GM12864 (cell line): ENCODE results near the gene NMD3.

Source experiments
- DNase-seq: peaks from one replicate; pipeline ENCODE4 v3.0.0-alpha.2; 2011; ENCODE audit warnings: low read depth
- H3K4me3 ChIP-seq: 2 replicates; pipeline ENCODE4 v1.5.1; 2011; ENCODE audit warnings: mild to moderate bottlenecking, low read depth, low read length, control low read depth
- TF ChIP-seq, protein P1 (sequence below): IDR thresholded peaks from 2 replicates; pipeline ENCODE4 v1.5.1; 2011; ENCODE audit warnings: low read depth, mild to moderate bottlenecking, moderate library complexity, low read length, control low read depth, inconsistent platforms; ENCODE audit errors: missing control alignments

The NMD3 gene

GRCh38 chr3:161197855-161198850 is 23.0 kb upstream of the NMD3 start:
- TF ChIP-seq, protein P1, sequence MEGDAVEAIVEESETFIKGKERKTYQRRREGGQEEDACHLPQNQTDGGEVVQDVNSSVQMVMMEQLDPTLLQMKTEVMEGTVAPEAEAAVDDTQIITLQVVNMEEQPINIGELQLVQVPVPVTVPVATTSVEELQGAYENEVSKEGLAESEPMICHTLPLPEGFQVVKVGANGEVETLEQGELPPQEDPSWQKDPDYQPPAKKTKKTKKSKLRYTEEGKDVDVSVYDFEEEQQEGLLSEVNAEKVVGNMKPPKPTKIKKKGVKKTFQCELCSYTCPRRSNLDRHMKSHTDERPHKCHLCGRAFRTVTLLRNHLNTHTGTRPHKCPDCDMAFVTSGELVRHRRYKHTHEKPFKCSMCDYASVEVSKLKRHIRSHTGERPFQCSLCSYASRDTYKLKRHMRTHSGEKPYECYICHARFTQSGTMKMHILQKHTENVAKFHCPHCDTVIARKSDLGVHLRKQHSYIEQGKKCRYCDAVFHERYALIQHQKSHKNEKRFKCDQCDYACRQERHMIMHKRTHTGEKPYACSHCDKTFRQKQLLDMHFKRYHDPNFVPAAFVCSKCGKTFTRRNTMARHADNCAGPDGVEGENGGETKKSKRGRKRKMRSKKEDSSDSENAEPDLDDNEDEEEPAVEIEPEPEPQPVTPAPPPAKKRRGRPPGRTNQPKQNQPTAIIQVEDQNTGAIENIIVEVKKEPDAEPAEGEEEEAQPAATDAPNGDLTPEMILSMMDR: no peak
- no peak overlapping the region for H3K4me3 ChIP-seq
- DNase-seq: no peak

DNA sequence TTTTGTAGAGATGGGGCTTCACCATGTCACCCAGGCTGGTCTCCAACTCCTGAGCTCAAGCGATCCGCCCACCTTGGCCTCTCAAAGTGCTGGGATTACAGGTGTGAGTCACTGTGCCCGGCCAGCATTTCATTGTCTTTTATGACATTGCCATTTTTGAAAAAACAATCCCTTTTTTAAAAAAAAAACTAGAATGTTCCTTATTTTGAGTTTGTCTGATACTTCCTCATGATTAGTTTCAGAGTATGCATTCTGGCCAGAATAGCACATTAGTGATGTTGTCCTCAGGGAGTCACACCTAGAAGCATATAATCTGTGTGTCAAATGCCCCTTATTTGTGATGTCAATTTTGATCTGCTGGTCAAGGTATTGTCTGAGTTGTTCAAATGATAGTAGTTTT is 21.2 kb upstream of the NMD3 start:
- TF ChIP-seq, protein P1: no peak
- no peak for DNase-seq
- no peak overlapping the region for H3K4me3 ChIP-seq

DNA sequence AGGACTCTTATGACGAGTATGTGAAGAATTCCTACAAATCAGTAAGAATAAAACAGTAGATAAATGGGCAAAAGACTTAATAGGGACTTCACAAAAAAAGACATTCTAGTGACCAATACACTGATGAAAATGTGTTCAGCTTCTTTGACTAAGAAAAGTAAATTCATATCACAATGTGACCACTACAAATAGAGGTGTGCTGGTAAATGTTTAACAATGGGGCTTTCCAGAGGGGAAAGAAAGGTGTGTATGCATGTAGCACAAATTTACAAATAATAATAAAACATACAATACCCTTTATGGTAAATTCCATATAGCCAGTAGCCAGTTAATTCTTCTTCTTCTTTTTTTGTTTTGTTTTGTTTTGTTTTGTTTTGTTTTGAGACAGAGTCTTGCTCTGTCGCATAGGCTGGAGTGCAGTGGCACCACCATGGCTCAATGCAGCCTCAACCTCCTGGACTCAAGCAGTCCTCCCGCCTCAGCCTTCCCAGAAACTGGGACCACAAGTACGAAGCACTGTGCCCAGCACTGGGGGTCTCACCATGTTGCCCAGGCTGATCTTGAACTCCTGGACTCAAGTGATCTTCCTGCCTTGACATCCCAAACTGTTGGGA is 17.5 kb upstream of the NMD3 start:
- H3K4me3 ChIP-seq: no peak overlapping the region
- TF ChIP-seq, protein P1: no peak
- DNase-seq: no peak

DNA sequence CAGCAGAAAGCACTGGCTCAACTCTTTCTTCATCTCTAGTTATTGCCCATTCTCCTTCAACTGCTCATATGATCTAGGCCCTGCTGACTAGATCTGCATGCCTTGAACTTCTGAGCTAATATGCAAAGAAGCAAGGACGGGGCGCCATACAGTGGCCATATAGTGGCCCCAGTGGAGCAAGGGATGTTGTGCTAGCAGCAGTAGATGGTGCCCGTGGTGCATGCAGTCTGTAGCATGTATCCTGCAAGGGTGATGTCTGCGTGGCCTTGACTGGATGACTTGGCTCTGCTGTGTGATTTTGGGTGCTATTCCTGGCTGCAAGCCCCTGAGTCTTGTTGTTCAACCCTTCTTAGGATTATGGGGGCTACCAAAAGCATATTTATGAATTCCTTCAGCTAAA is 12.2 kb upstream of the NMD3 start:
- DNase-seq: no peak
- no peak overlapping the region for H3K4me3 ChIP-seq
- TF ChIP-seq, protein P1: no peak

DNA sequence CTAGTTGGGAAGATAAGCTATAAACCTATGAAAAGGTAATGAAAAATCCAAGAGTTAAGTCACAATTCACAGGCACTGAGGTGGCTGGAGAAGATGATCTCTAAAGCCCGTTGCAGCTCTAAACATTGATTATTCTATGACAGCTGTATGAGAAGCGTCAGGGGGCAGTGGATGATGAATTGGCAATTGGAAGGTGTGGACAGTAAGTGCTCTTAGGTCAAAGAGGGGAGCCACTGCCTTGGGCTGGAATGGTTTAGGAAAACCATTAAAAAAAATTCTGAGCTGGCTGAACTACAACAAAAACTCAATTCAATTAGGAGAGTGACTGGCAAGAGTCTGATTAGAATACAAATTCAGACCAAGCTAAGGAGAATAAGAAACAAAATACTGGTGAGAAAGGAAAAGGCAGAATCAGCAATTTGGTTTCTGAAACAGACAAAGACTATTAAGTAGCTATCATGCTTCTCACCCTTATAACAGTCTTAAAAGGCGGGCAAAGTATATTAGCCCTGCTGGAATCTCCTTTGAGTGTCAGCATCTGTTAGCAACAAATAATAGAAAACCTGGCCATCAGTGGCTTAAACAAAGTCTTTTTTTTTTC is 8.8 kb upstream of the NMD3 start:
- no peak overlapping the region for H3K4me3 ChIP-seq
- TF ChIP-seq, protein P1: no peak
- DNase-seq: no peak

DNA sequence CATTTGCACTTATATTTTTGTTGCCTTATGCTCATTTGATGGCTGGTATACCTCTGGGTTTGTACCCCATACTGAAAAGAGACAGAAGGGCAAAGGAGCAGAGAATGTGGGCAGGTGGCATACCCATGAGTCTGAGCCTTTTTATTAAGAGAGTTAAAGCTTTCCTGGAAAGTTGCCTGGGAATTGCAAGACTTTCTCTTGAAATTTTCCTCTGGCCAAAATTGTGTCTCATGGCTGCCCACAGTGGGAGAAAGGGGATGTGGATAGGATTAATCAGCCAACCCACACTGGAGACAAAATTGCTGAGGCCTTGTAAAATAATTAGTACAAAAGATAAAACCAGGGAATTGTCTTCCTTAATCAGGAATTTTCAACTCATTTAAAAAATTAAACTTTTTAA is 8.2 kb upstream of the NMD3 start:
- no peak overlapping the region for H3K4me3 ChIP-seq
- TF ChIP-seq, protein P1: no peak
- DNase-seq: no peak
